ENCODE data around the gene NPBWR2.

The NPBWR2 gene

DNA sequence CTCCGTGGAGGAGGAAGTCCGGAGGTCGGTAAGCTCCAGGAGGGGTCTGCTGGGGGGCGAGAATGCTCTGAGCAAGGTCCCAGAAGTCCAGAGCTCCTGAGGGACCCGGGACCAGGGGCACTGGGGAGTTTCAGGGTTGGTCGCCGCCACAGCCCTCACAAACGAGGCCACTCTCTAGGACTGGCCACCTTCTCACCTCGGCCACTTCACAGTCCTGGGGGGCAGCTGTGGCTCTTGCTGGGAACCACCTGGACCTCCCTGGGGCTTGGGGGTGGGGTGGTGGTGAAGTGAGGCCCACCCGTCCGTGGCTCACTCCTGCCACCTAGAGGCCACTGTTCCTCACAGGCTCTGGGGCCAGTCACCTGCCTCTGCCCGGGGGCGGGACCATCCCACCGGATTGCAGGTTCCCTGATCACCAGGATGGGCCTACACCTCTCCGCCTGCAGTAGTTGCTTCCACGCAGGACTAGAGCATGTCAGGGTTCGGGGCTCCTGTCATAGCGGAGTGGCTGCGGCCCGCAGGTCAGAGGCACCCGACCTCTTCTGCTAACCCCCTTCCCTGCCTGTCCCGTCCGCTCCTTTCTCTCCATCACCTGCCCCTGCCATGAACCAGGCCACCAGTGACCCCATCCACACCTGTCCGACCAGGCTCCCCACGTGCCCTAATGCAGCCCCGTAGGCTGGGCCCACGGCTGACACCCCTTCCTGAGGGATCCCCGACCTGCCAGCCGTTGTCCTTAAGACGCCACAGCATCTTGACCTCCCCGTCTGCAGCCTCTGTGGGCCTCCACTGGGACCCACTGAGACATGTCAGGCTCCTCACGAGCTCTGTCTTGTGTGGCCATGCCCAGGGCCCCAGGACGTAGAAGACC is 49.5 kb downstream of the NPBWR2 start:
- Histone ChIP-seq H3K36me3 (replicated peaks) (no peaks in the 10 kb centered on the region), H3K4me1 (peaks cover 5% of the 10 kb centered on the region), H3K4me3 (no peak overlapping the region), H3K9me3 (no peaks in the 10 kb centered on the region), H3K27me3 (ENCODE audit: low read depth) (no peaks in the 10 kb centered on the region)
- in situ Hi-C loops (cut with MboI; ENCODE audit: low sequenced_read_pairs), result no loop called here
- peak; percentile 36 to 93 for DNase-seq (ENCODE audit: low spot score in 2 of 2)

DNA sequence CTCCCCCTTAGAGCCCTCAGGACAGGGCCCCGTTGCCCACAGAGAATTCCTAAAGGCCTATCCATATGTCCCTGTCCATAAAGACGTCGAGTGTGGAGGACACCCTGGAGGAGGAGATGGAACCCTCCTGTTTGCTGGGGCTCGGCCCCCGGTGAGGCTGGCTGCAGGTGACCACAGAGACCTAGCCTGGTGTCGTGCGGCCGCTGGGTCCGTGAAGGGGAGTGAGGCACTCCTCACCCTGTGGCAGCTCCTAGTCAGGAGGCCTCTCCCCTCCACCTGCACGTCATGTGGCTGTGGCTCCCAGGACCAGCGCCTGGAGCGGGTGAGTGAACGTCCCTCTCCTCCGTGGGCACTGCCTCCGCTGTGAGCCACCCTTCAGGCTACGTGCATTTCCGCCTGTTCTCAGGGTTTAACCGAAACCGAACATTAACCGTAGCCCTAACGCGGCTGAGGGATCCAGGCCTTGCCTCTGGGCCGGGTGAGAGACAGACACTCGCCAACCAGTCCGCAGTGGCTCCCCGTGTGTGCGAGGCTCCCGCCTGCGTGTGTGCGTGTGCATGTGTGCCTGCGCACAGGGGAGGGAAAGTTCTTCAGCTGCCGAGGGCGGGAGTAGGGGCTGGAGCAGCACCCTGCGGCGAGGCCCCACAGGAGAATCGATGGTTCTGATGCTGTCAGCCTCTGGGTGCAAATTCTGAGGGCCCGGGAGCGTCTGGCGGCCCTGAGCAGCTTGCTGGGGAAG is 50.3 kb downstream of the NPBWR2 start:
- no peaks in the 10 kb centered on the region; the same call in 1 of the 2 replicates for H3K4me1 ChIP-seq
- DNase-seq (ENCODE audit: low spot score in 2 of 2), result no peak
- no peaks in the 10 kb centered on the region for H3K36me3 ChIP-seq (replicated peaks)
- H3K27me3 ChIP-seq (ENCODE audit: low read depth), result no peaks in the 10 kb centered on the region
- H3K4me3 ChIP-seq, result no peak overlapping the region
- H3K9me3 ChIP-seq, result no peaks in the 10 kb centered on the region
- in situ Hi-C loops (cut with MboI; ENCODE audit: low sequenced_read_pairs), result no loop called here

DNA sequence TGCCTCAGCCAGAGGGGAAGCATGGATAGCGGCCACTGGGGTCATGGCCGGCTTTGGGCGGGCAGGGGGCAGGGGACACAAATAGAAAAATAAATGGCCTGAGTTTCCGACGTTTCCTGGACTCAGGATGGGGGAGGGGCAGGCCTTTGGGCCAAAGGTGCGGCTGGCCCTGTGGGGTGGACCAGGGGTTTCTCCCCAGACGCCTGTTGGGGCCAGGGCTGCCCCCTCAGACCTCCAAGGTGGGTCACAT is 50.8 kb downstream of the NPBWR2 start:
- Histone ChIP-seq H3K27me3 (ENCODE audit: low read depth) (no peaks in the 10 kb centered on the region), H3K4me3 (no peak overlapping the region), H3K36me3 (replicated peaks) (no peaks in the 10 kb centered on the region), H3K4me1 (no peaks in the 10 kb centered on the region), H3K9me3 (no peaks in the 10 kb centered on the region)
- in situ Hi-C loops (cut with MboI; ENCODE audit: low sequenced_read_pairs), result no loop called here
- no peak for DNase-seq (ENCODE audit: low spot score in 2 of 2)

DNA sequence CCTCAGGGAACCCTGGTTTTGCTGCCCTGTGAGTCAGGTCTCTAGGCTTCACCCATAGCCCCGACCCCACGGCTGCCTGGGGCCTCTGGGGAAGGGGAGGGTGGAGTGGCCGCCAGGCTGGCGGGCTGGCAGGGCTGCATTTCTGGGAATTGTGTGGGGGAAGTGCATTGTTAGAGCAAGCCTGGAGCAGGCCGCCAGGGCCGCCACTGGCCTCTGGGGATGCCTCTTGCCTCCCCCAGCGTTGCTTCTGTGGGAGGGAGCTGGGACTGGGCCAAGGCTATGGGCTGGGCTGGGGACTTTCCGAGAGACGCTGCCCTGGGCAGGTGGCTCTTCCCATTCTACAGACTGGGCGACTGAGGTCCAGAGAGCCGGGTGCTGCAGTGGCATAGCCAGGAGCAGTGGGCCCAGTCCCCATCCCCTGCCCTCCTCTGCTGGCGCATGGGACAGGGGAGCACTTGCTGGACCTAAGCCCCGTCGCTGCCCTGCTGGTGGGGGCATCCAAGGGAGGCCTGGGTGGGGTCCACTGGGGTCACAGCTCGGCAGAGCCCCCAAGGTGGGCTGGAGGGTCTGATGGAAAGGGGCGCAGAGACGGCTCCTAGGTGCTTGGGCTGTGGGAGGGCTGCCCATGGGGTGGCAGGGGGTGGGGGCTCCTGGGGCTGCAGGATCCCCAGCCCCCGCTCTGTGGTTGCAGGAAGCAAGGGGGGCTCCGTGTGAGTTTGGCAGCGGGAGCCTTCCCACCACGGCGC is 51.3 kb downstream of the NPBWR2 start:
- in situ Hi-C loops (cut with MboI; ENCODE audit: low sequenced_read_pairs), result no loop called here
- H3K27me3 ChIP-seq (ENCODE audit: low read depth), result no peaks in the 10 kb centered on the region
- no peaks in the 10 kb centered on the region for H3K36me3 ChIP-seq (replicated peaks)
- no peak overlapping the region for H3K4me3 ChIP-seq
- DNase-seq (ENCODE audit: low spot score in 2 of 2), result peak in 1 of 2 experiments; percentile 45
- no peaks in the 10 kb centered on the region for H3K4me1 ChIP-seq
- no peaks in the 10 kb centered on the region for H3K9me3 ChIP-seq

DNA sequence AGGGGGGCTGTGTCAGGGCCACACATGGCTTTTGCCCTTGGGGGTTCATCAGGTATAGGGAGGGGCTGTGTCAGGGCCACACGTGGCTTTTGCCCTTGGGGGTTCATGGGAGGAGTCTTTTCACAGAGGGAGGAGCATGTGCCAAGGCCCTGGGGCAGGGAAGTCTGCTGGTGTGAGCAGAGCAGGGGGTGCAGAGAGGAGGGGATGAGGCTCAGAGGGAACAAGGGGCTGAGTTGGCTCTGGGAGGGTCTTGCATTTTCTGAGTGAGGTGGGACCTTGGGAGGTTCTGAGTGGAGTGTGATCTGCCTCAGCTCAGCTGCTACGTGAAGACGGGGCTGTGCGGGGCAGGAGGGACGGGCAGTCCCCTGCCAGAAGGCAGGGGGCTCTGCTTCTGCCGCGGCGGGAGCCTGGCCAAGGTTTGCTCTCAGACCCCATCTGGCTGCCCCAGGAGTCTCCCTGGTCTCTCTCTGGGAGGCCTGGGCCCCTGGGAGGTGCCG is 51.9 kb downstream of the NPBWR2 start:
- no peaks in the 10 kb centered on the region for H3K36me3 ChIP-seq (replicated peaks)
- in situ Hi-C loops (cut with MboI; ENCODE audit: low sequenced_read_pairs), result no loop called here
- no peaks in the 10 kb centered on the region for H3K4me1 ChIP-seq
- H3K27me3 ChIP-seq (ENCODE audit: low read depth), result no peaks in the 10 kb centered on the region
- no peaks in the 10 kb centered on the region for H3K9me3 ChIP-seq
- DNase-seq (ENCODE audit: low spot score in 2 of 2), result no peak
- no peak overlapping the region for H3K4me3 ChIP-seq

DNA sequence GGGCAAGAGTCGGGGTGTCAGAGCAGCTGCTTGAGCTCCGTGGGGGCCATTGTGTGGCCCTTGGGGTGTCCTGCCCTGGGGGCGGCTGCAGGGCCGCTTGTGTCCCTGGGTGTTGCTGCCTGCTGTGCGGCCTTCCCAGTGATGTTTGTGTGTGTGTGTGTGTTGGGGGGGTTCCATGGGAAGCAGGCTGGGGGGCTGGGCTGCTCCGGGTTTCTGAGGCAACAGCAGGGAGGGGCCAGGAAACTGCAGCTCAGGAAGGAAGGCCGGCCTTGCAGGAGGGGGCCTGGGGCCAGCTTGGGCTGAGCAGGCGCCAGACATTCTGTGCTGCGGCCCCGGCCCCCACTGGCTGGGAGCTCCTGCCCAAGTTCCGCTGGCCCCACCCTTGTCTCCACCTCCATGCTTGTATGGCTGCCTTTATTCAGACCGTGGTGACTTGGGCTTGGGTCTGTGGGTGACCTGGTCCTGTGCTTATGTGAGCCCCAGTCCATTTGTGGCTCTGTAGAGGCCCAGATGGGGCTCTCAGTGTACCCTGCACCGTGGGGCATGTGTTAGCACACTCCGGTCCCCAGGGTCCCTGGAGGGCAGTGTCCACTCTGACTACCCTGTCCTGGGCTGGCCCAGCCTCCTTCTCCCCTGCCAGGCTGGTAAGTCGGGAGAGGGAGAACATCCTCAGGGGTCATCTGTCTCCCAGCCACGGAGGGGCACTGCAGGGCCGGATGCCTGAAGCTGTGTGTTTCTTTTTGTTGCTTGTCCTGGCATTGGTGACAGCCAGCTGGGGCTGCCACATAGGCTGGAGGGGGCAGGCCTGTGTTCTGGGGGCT is 53.3 kb downstream of the NPBWR2 start:
- H3K36me3 ChIP-seq (replicated peaks), result no peaks in the 10 kb centered on the region
- DNase-seq (ENCODE audit: low spot score in 2 of 2), result peak in 1 of 2 experiments; percentile 47
- H3K9me3 ChIP-seq, result no peaks in the 10 kb centered on the region
- in situ Hi-C loops (cut with MboI; ENCODE audit: low sequenced_read_pairs), result no loop called here
- H3K27me3 ChIP-seq (ENCODE audit: low read depth), result no peaks in the 10 kb centered on the region
- H3K4me3 ChIP-seq, result no peak overlapping the region
- no peaks in the 10 kb centered on the region for H3K4me1 ChIP-seq
